HepG2 (cell line): ENCODE data around the gene IL1R1. TPM values are rescaled to one million over a fixed set of nuclear protein-coding genes. Genes with fewer than 3 reads are reported as not detected.

ENCODE experiments used
- ATAC-seq: fragments of 200-7000 bp; cut with Tn5 transposase; 3 replicates; pipeline ENCODE4 v1.9.1; 2020; ENCODE audit warnings: mild to moderate bottlenecking, moderate library complexity
- BruUV-seq: library from RNA; stranded (reverse); fragments of 400-500 nt; replicated peaks from 2 replicates; lab custom pipeline; 2021; lab: Mats Ljungman, UMichigan
- CTCF ChIA-PET: fragments of 300-600 bp; formaldehyde crosslinking; extraction: SDS; loops from one replicate; lab custom pipeline; 2021; ENCODE audit warnings: low total read pairs, inconsistent platforms, low intra/inter-chr PET ratio; lab: Yijun Ruan, JAX
- POLR2A ChIA-PET: fragments of 350-600 bp; sonication (Branson Sonifier 250); formaldehyde crosslinking; loops from one replicate; lab custom pipeline; 2020; ENCODE audit warnings: antibody characterized with exemption, inconsistent platforms; lab: Yijun Ruan, JAX
- DNase-seq: peaks from one replicate; pipeline ENCODE4 v3.0.0-alpha.2; 2015; ENCODE audit warnings: low spot score
- FAIRE-seq: peaks from 3 replicates; lab custom pipeline; 2011; peaks lifted over from hg19 to GRCh38; lab: Jason Lieb, UNC
- H2AFZ ChIP-seq: one replicate; pipeline ENCODE4 v1.6.1; 2011; ENCODE audit warnings: low read length, inconsistent platforms
- H3K27ac ChIP-seq: fragments of 300-600 bp; 3 replicates; pipeline ENCODE4 v1.8.0; 2011; ENCODE audit warnings: mixed run types, mild to moderate bottlenecking, mixed read lengths, low read length, inconsistent platforms; ENCODE audit not compliant: insufficient read depth; ENCODE audit errors: extremely low read length
- H3K27me3 ChIP-seq, 2 experiments: fragments of 200-600 bp in 1 of 2; 2 replicates in 1 of 2; 3 replicates in 1 of 2; pipeline versions ENCODE4 v1.6.0 to v1.8.0; 2011; ENCODE audit warnings: low read length in 2 of 2, mild to moderate bottlenecking in 2 of 2, moderate library complexity in 2 of 2, inconsistent platforms in 1 of 2; ENCODE audit not compliant: insufficient read depth in 2 of 2, control insufficient read depth in 1 of 2
- H3K36me3 ChIP-seq, 2 experiments: fragments of 200-600 bp in 1 of 2; replicated peaks in 1 of 2; 2 replicates in 1 of 2; 3 replicates in 1 of 2; pipeline versions ENCODE4 v1.5.1 to v1.8.0; 2011; ENCODE audit warnings: low read length in 2 of 2, inconsistent platforms in 1 of 2; ENCODE audit not compliant: insufficient read depth in 2 of 2, control insufficient read depth in 1 of 2
- H3K4me1 ChIP-seq: 2 replicates; pipeline ENCODE4 v1.5.1; 2012; ENCODE audit warnings: low read length, inconsistent platforms; ENCODE audit not compliant: insufficient read depth
- H3K4me2 ChIP-seq: 2 replicates; pipeline ENCODE4 v1.6.0; 2011; ENCODE audit warnings: low read depth, low read length, inconsistent platforms
- H3K4me3 ChIP-seq, 3 experiments: fragments of 200-600 bp in 1 of 3; sonication (generic), shearing (Covaris generic) in 1 of 3; replicated peaks in 1 of 3; 2 replicates each; pipeline ENCODE4 v1.5.1; 2011 to 2016; ENCODE audit warnings: low read length in 3 of 3, inconsistent platforms in 2 of 3, low read depth in 2 of 3, mild to moderate bottlenecking in 2 of 3, control low read depth in 1 of 3, mixed read lengths in 1 of 3; ENCODE audit not compliant: insufficient read depth in 1 of 3
- H3K79me2 ChIP-seq: one replicate; pipeline ENCODE4 v1.6.1; 2011; ENCODE audit warnings: low read length, inconsistent platforms; ENCODE audit not compliant: insufficient read depth
- H3K9ac ChIP-seq: 2 replicates; pipeline ENCODE4 v1.6.0; 2011; ENCODE audit warnings: mild to moderate bottlenecking, low read depth, low read length, inconsistent platforms; ENCODE audit not compliant: insufficient read depth
- H3K9me3 ChIP-seq: 2 replicates; pipeline ENCODE4 v1.5.1; 2012; ENCODE audit warnings: mild to moderate bottlenecking, low read length
- H4K20me1 ChIP-seq: 2 replicates; pipeline ENCODE4 v1.6.0; 2011; ENCODE audit warnings: inconsistent platforms, mild to moderate bottlenecking, low read length, moderate library complexity; ENCODE audit not compliant: insufficient read depth
- BORCS8-MEF2B ChIP-seq: sonication (generic); formaldehyde crosslinking; IDR thresholded peaks from 2 replicates; pipeline ENCODE4 v1.8.0; 2022; ENCODE audit warnings: mild to moderate bottlenecking, missing genetic modification reagents
- CSRNP1 ChIP-seq: sonication (generic); formaldehyde crosslinking; IDR thresholded peaks from 2 replicates; pipeline ENCODE4 v1.8.1; 2023; ENCODE audit warnings: mild to moderate bottlenecking, missing genetic modification reagents
- GLMP ChIP-seq: sonication (generic); formaldehyde crosslinking; IDR thresholded peaks from 2 replicates; pipeline ENCODE4 v1.9.0; 2021; ENCODE audit warnings: missing genetic modification reagents, mild to moderate bottlenecking, borderline replicate concordance
- HIC2 ChIP-seq: sonication (generic); formaldehyde crosslinking; IDR thresholded peaks from 2 replicates; pipeline ENCODE4 v1.9.0; 2022; ENCODE audit warnings: low read depth, missing genetic modification reagents
- HOXA5 ChIP-seq: sonication (generic); formaldehyde crosslinking; IDR thresholded peaks from 2 replicates; pipeline ENCODE4 v1.4.0; 2020; ENCODE audit warnings: missing genetic modification reagents
- IRX3 ChIP-seq: sonication (generic); formaldehyde crosslinking; IDR thresholded peaks from 2 replicates; pipeline ENCODE4 v1.8.1; 2023; ENCODE audit warnings: mild to moderate bottlenecking, low read depth, missing genetic modification reagents, borderline replicate concordance
- JUNB ChIP-seq: sonication (generic); formaldehyde crosslinking; IDR thresholded peaks from 2 replicates; pipeline ENCODE4 v1.8.0; 2022; ENCODE audit warnings: missing genetic modification reagents, mild to moderate bottlenecking, borderline replicate concordance
- KLF11 ChIP-seq: IDR thresholded peaks from 2 replicates; pipeline ENCODE4 v1.6.1; 2016; ENCODE audit warnings: missing compliant biosample characterization
- NFKB2 ChIP-seq: sonication (generic); formaldehyde crosslinking; IDR thresholded peaks from 2 replicates; pipeline ENCODE4 v1.4.0; 2020; ENCODE audit warnings: missing genetic modification reagents, borderline replicate concordance
- POLR2G ChIP-seq: fragments of 200-400 bp; formaldehyde crosslinking; IDR thresholded peaks from 2 replicates; pipeline ENCODE4 v1.6.1; 2018; ENCODE audit warnings: mild to moderate bottlenecking, low read depth, low read length, moderate library complexity
- SMAD9 ChIP-seq: sonication (generic); formaldehyde crosslinking; IDR thresholded peaks from 2 replicates; pipeline ENCODE4 v1.5.1; 2020; ENCODE audit warnings: mild to moderate bottlenecking, missing genetic modification reagents
- SNAPC5 ChIP-seq: sonication (generic); formaldehyde crosslinking; IDR thresholded peaks from 2 replicates; pipeline ENCODE4 v1.8.1; 2023; ENCODE audit warnings: mild to moderate bottlenecking, missing genetic modification reagents, borderline replicate concordance
- SYNCRIP ChIP-seq: fragments of 200-400 bp; formaldehyde crosslinking; IDR thresholded peaks from 2 replicates; pipeline ENCODE4 v1.6.1; 2018; ENCODE audit warnings: mild to moderate bottlenecking, low read depth, low read length; ENCODE audit not compliant: insufficient read depth
- ZBTB42 ChIP-seq: sonication (generic); formaldehyde crosslinking; IDR thresholded peaks from 2 replicates; pipeline ENCODE4 v1.5.0; 2020; ENCODE audit warnings: mild to moderate bottlenecking, missing genetic modification reagents
- ZNF101 ChIP-seq: sonication (generic); formaldehyde crosslinking; IDR thresholded peaks from 2 replicates; pipeline ENCODE4 v1.4.0; 2020; ENCODE audit warnings: mild to moderate bottlenecking, low read depth, missing genetic modification reagents, borderline replicate concordance
- ZNF143 ChIP-seq: sonication (generic); formaldehyde crosslinking; IDR thresholded peaks from 2 replicates; pipeline ENCODE4 v1.4.0; 2020; ENCODE audit warnings: missing genetic modification reagents
- ZNF263 ChIP-seq: sonication (generic); formaldehyde crosslinking; IDR thresholded peaks from 2 replicates; pipeline ENCODE4 v1.4.0; 2020; ENCODE audit warnings: missing genetic modification reagents
- ZNF564 ChIP-seq: sonication (generic); formaldehyde crosslinking; IDR thresholded peaks from 2 replicates; pipeline ENCODE4 v1.8.1; 2023; ENCODE audit warnings: mild to moderate bottlenecking, missing genetic modification reagents
- WGBS: methylation state at CpG from one replicate; pipeline ENCODE4 v1.1.6; 2017; ENCODE audit warnings: low lambda C conversion rate; 5-methylcytosine and 5-hydroxymethylcytosine counted together
- in situ Hi-C: cut with HindIII; loops from 2 replicates; pipeline ENCODE4 v1.10.0; 2017; ENCODE audit warnings: low pct_unique_long_range_greater_than_20kb; ENCODE audit not compliant: extremely low pct_ligation_motif_present
- intact Hi-C: fragments of 100-400 bp; cut with micrococcal nuclease; formaldehyde crosslinking; loops from one replicate; pipeline ENCODE4 v1.10.0; 2022; ENCODE audit not compliant: unreplicated experiment
- polyA plus RNA-seq, 8 experiments: library from polyadenylated mRNA; depleted of rRNA in 3 of 8; stranded (reverse) in 7 of 8; unstranded in 1 of 8; fragments of >200 nt; fragmentation: Illumina TruSeq in 4 of 8; extraction: Trizol in 4 of 8; gene quantifications; 2 replicates each; pipeline versions ENCODE4 v1.2.1 to v1.2.3, GENCODE V29; 2011 to 2016; ENCODE audit warnings: low read depth in 4 of 8, missing spikeins in 1 of 8, mixed read lengths in 1 of 8; ENCODE audit not compliant: insufficient read depth in 1 of 8
- total RNA-seq, 5 experiments: library from RNA; depleted of rRNA; stranded (reverse); fragments of >200 nt; fragmentation: Illumina TruSeq; extraction: Trizol; gene quantifications; 2 replicates each; pipeline ENCODE4 v1.2.3, GENCODE V29; 2016; ENCODE audit warnings: low read depth in 1 of 5

The IL1R1 gene
- total and polyA plus RNA-seq, 2 of the 13 experiments (the other 11 are each of a cell fraction or from before 2014, with no cell fraction given) = 38.0 to 93.1 TPM

- Histone ChIP-seq H3K9ac (peak overlapping the region; percentile 45), H3K36me3 (peaks cover 24 to 70% of the 10 kb centered on the region in 2 experiments), H3K79me2 (peaks cover 44% of the 10 kb centered on the region), H3K4me1 (peaks cover 83% of the 10 kb centered on the region), H3K4me2 (peak overlapping the region; percentile 59), H3K4me3 (peak overlapping the region in 1 of 3 experiments; percentile 21; a peak in 2 of 6 replicates), H4K20me1 (no peaks in the 10 kb centered on the region), H3K9me3 (no peaks in the 10 kb centered on the region), H2AFZ (no peak overlapping the region), H3K27me3 (no peaks in the 10 kb centered on the region), H3K27ac (peak overlapping the region; percentile 80)
- ChIA-PET CTCF (interaction anchor here (0.8 kb wide), 1 partner anchor 125 kb away, joined by 3 read pairs; no protein-coding TSS in a partner anchor), POLR2A (interaction anchor here (0.6 to 6.7 kb wide), 27 partner anchors 8 to 847 kb away, joined by 3 to 128 read pairs (median 6); partner anchors contain the start of gene IL1R1)
- in situ Hi-C loops = loop anchor here (5.0 kb wide), 1 partner anchor 134 kb away; no protein-coding TSS in a partner anchor
- intact Hi-C loops = loop anchor here (1.0 to 2.0 kb wide), 5 partner anchors 14 to 135 kb away; partner anchors contain the start of gene IL1R1
- ATAC-seq (peak; percentile 91), DNase-seq (peak; percentile 100), FAIRE-seq (peak; percentile 100)
- 1% methylated on average over 6 of the region's 6 CpGs for WGBS
- no TSS peak for BruUV-seq
- TF ChIP-seq NFKB2 (CRISPR knock-in tag) (peak; percentile 67; the same call in 1 of the 2 replicates), HIC2 (CRISPR knock-in tag) (peak; percentile 94), CSRNP1 (CRISPR knock-in tag) (peak; percentile 89), ZNF143 (peak; percentile 8; the same call in 1 of the 2 replicates), GLMP (CRISPR knock-in tag) (no peak), JUNB (CRISPR knock-in tag) (peak; percentile 33; the same call in 1 of the 2 replicates), HOXA5 (peak; percentile 58; the same call in 1 of the 2 replicates), SMAD9 (CRISPR knock-in tag) (no peak), KLF11 (CRISPR knock-in tag) (peak; percentile 89), ZBTB42 (CRISPR knock-in tag) (no peak), POLR2G (0 out of 2 replicates have a peak, but pooled peaks have one; percentile 32), SNAPC5 (CRISPR knock-in tag) (no peak), BORCS8-MEF2B (CRISPR knock-in tag) (no peak; the same call in 1 of the 2 replicates), ZNF101 (CRISPR knock-in tag) (0 out of 2 replicates have a peak, but pooled peaks have one; percentile 80), ZNF263 (CRISPR knock-in tag) (0 out of 2 replicates have a peak, but pooled peaks have one; percentile 18), SYNCRIP (no peak), IRX3 (CRISPR knock-in tag) (no peak), ZNF564 (CRISPR knock-in tag) (no peak)
Measured at GRCh38 chr2:102155703-102156515, 13.4 kb downstream of the IL1R1 start.
